Urothelium cell line (cell line): ENCODE data around the gene RPS6KA2.

Experiments used
- DNase-seq: peaks from one replicate; pipeline ENCODE4 v3.0.0; 2011; ENCODE audit warnings: low spot score, mixed read lengths
- FAIRE-seq: peaks from 2 replicates; lab custom pipeline; 2011; peaks lifted over from hg19 to GRCh38; lab: Jason Lieb, UNC

The RPS6KA2 gene

DNA sequence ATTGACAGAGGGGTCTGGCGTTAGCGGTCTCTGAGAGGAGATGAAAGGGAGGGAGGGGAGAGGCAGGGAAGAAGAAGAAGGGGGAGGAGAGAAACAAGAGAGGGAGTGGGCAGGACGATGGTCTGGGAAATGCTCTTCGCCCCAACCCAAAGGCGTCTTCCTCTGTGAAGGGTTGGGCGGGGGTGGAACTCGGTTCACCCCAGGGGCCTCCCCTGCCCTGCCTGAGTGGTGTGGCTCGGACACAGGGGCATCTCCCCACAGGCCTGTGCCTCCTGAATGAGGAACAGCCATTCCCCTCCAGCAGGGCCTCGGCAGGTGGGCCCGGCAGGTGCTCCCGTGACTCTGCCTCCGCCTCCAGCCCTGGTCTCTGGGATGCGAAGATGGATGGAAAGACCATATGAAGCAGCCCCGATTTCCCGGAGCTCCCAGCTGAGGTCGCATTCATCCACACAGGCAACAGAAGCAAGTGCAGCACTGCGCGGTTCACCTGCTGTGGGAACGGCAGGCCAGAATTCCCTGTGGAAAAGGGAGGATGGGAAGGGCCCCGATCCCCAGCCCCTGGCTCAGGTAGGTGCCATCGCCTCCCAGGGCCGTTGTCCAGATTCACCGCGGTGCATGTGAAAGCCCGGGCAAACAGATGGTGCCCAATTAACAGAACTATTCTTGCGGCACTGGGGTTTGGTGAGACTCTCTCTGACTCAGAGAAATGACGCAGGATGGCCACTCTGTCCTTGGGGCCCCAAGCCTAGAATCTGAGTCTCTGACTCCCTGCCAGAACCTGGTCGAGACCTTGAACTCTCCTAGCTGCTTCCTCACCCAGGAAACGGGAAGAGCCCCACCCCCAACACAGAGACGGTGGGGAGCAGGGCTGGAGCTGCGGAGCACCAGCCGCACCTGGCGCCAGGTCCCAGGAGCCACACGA is 29.4 kb upstream of the RPS6KA2 start:
- no peak for DNase-seq
- FAIRE-seq: no peak

GRCh38 chr6:166655713-166656229 is 28.7 kb upstream of the RPS6KA2 start:
- FAIRE-seq (no peak), DNase-seq (no peak)

DNA sequence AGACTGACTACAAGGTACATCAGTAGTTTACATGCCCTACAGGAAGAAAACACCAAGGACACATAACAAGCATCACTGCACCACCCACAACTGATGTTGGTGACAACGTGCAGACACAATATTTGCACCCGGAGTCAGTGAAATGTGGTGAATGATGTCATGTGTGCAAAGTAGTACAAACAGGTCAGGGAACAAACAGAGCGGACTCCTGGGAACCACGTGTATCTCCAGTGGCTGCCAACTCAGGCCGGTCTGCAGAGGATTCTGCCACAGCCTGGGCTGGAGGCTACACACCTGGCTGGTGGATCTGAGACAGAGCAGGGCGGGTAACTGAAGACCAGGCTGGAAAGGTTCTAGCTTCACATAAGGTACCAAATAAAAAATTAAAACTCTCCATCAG is 28.2 kb upstream of the RPS6KA2 start:
- no peak for FAIRE-seq

GRCh38 chr6:166654573-166654972 is 27.5 kb upstream of the RPS6KA2 start:
- DNase-seq (no peak), FAIRE-seq (no peak)

More for the DNA sequence above, 28.2 kb upstream of the RPS6KA2 start:
- DNase-seq: no peak

- FAIRE-seq: no peak
Observed at GRCh38 chr6:166653639-166653941, 26.5 kb upstream of the RPS6KA2 start.

DNA sequence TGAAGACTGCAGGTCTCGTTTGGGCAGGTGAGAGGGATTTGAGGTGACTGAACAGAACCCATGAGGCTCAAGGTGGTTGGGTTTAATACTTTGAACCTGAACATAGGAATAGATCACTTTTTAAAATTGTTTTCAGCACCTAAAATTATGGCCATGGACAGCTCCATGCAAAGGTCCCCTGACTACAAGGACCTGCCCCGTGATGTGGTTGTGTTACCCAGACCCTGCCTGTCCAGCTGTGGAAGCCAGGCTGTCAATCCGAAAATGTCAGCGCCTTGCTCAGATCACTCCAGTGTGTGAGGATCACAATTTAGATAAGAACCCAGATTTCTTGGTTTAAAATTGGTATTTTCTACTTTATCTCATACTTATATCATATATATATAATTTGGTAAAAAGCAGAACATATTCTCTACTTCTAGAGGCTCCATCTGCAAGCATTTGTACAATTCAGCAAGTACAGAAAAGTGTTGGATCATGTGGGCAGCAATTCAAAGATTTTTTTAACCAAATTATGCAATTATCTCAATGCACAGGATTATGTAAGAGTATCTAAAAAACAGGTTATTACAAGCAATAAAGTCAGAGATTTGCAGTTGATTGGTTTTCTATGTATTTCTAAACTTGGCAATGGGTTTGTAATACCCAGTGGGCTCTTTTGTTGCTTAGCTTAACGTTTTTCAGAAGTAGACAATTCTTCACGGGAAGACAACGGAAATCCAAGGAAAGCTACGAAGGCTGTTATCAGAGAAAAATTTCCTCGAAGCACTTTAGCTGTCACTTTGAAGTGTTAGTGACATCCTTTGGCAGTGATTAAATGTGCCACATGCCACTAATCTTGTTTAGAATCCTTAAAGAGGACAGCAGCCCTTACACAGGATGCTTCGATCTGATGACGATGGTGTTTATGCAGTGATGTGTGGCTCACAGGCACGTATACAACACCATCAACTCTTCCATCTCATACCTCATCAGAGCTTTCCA is 24.1 kb upstream of the RPS6KA2 start:
- no peak for DNase-seq
- no peak for FAIRE-seq

More at GRCh38 chr6:166653639-166653941, 26.5 kb upstream of the RPS6KA2 start:
- no peak for DNase-seq

GRCh38 chr6:166650047-166650446 is 23.0 kb upstream of the RPS6KA2 start:
- no peak for FAIRE-seq

DNA sequence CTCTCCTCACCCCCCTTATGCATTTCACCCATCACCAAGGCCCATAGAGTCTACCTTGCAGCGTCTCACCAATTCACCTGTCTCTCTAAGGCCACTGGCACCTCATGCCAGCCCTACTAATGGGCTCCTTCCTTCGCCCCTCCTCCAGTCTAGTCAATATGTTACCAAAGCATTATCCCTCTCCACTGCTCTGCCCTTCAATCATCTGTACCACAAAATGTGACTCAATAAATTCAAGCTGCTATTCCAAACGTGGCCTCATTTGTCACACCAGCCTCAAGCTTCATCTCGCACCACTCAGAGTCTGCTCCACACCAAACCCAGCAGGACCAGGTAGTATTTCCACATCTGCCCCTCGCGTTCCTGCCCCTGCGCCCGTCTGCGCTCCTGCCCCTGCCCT is 21.8 kb upstream of the RPS6KA2 start:
- DNase-seq: no peak
- no peak for FAIRE-seq

More at GRCh38 chr6:166650047-166650446, 23.0 kb upstream of the RPS6KA2 start:
- no peak for DNase-seq

GRCh38 chr6:166647896-166648295 is 20.8 kb upstream of the RPS6KA2 start:
- FAIRE-seq (peak; percentile 100), DNase-seq (no peak)

DNA sequence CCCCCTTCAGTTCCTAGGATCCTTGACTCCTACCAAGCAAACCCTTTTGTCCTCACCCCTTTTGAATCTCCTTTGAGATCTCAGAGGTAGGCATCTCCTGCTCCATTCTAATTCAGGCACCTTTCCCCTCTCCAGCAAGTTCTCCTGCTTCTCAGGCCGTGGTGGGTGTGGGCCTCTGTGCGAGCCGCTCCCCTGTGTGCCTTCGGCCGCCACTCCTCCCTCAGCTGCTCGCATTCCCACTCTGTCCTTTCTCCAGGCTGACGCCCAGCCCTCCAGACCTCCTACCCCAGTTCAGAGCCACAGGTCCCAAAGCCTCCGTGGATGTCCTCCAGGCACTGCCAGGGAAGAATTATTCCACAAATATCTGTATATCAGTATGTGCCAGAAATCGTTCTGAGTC is 19.7 kb upstream of the RPS6KA2 start:
- FAIRE-seq: no peak
- no peak for DNase-seq

DNA sequence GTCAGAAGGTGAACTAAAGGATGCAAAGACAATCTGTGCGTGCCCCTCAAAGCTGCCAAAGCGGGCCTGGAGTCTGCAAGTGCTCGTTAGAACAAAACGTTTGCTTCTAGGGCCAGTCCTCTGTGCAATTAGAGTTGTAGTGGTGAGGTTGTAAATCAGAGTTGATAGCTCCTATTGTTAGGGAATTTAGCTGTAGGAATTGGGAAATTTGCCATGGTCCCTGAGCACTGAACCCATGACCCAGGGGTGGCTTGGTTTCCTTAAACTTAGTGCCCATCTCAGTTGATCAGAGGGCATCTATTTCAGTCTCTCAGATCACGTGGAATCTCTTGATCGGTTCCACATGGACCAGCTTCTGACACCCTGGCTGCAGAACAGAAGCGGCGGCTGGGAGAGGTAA is 18.8 kb upstream of the RPS6KA2 start:
- FAIRE-seq: no peak
- DNase-seq: no peak

- DNase-seq: no peak
- no peak for FAIRE-seq
Observed at GRCh38 chr6:166644681-166645080, 17.6 kb upstream of the RPS6KA2 start.

- FAIRE-seq: no peak
Observed at GRCh38 chr6:166643891-166644590, 17.0 kb upstream of the RPS6KA2 start.

DNA sequence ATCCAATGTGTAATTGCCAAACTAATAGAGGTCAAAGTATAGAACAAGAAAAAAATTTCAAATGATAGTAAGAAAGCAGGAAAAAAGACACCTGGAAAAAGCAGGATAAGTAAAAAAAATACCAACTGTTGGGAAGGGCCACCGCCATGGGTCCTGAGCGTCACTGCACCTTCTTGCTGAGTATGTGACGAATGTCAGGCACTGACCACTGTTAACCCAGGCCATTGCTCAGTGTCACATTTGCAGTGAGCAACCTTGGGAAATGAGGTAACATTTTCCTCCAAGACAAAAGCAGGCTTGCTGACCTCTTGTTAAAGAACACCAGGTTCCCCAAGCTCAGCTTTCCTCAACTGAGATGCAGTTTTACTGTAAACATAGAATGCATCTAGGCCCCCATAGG is 15.6 kb upstream of the RPS6KA2 start:
- FAIRE-seq (no peak), DNase-seq (no peak)

More at GRCh38 chr6:166643891-166644590, 17.0 kb upstream of the RPS6KA2 start:
- DNase-seq: no peak

- no peak for DNase-seq
- no peak for FAIRE-seq
Observed at GRCh38 chr6:166640342-166641043, 13.4 kb upstream of the RPS6KA2 start.

- FAIRE-seq: no peak
- no peak for DNase-seq
Observed at GRCh38 chr6:166639921-166640320, 12.9 kb upstream of the RPS6KA2 start.

DNA sequence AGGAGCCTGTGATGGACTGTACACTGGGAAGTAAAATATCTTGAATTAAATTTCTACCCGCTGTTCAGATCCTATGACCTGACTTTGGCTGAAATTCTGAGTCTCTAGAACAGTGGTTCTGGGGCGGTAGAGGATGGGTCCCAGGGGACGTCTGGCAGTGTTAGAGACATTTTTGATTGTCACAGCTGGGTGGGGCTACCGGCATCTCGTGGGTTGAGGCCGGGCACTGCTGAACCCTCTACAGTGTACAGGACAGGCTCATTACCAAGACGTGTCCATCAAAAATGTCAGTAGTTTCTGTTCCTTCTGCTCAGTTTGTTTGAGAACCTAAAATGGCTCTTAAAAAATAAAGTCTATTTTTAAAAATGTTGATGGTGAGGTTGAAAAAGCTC is 11.5 kb upstream of the RPS6KA2 start:
- DNase-seq (no peak), FAIRE-seq (no peak)

- no peak for FAIRE-seq
- no peak for DNase-seq
Observed at GRCh38 chr6:166637812-166638572, 10.9 kb upstream of the RPS6KA2 start.

- FAIRE-seq: no peak
- no peak for DNase-seq
Observed at GRCh38 chr6:166636934-166637333, 9.9 kb upstream of the RPS6KA2 start.
